Ureter (tissue), 1 donor: ENCODE results near the gene VWC2L. TPM values are rescaled to one million over a fixed set of nuclear protein-coding genes. Genes with fewer than 3 reads are reported as not detected.

Source experiments
- DNase-seq: peaks from one replicate; pipeline ENCODE4 v3.0.0-alpha.2; 2020; ENCODE audit warnings: low spot score
- total RNA-seq: library from RNA; stranded (reverse); gene quantifications from one replicate; pipeline ENCODE4 v1.2.4, GENCODE V29; 2023
- donor health status: DM: yes; HTN: yes; CAD: no.

The VWC2L gene
- total RNA-seq, 1 donor from 2014 or later = not detected

DNA sequence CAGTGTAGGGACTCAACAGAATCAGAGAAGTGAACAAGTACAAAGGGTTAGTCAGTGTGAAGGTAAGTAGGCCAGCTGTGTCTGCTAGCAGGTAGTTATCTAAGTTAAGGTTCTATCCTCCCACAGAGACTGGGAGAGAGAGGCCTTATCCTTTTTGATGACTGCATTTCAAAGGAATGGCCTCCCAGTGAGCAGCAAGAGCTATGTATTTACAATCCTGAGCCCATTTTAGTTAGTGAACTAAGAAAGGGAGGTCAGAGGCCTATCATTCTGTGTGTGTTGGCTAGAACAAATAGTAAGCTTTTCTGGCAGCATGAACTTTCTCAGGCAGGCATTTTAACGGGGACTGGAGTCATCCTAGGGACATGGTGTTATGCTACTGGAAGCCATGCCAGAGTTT lies 182.9 kb downstream of the VWC2L start:
- no peak for DNase-seq

DNA sequence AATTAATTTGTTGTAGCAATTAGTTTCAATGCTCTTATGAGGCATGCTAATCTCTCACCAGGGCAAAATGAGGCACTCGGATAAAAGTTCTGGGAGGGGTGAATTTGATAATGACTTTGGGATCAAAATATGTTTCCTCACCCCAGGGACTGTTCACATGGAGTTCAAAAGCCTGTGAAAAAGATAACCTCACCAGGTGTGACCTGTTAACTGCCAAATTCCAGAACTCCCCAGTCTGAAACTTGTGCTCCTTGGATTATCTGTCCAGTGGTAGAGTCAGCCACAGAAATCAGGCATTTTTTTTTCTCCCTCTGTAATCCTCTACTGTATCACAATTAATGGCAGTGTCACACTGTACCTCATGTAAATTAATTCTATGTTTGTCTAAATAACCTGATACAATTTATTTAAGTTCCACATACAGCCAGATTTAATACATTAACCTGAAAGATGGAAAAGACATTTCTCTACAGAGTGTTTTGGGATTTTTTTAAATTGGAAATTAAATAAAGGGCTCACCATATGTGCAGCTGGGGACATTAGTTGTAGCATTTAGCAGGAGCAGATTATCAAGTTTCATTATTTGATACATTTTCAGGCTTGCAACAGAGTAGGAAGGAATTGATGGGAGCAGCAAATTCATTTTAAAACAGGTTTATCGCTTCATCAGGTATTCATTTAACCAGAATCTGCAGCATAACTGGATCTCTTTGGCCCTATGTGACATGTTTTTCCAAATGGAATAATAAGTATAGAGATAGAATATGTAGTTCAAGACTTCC lies 191.2 kb downstream of the VWC2L start:
- DNase-seq = no peak

DNA sequence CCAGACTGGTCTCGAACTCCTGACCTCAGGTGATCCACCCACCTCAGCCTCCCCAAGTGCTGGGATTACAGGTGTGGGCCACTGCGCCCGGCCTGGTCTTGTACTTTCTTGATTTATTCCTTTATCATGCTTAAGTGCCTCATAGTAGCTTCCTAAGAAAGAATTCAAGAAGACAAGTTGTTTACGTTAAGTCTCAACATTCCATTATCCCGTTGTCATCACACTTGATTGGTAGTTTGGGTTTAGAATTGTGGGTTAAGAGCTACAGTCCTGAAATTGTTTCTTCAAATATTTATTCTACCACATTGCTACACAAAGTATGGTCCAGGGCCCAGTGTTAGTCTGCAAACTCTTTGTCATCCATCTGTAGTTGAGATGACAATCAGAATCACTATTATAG lies 194.0 kb downstream of the VWC2L start:
- DNase-seq = no peak

DNA sequence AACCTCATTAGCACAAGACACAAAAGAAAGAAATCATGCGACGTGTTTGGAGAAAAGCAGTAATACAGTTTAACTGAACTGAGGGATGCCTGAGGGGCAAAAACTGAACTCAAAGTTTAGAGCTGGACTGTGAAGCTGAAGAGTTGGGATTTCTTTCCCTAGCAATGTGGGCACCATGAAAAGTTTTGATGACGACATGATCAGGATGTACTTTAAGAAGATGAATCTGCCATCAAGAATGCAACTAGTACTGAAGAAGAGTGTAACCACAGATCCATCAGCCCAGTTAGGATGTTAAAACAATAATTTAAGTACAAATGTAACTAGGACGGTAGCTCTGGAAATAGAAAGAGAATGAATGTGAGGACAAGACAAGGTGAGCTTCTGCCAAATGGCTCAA lies 196.2 kb downstream of the VWC2L start:
- no peak for DNase-seq

DNA sequence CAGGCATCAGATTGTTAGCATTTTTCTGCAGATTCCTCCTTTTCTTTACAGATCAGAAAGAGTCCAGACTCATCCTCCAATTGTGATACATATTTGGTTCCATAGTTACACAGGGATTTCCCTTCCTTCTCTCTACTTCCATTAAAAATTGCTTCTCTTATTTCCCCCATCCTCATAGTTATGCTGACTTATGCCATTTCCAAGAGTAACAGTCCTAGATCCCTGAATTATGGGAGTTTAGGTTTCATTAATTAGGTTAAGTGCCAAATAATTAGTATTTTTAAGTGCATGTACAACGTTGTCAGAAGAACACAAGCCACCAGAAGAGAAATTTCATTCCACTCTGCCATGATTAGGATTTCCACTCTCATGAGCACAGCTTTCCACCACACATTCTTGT lies 200.2 kb downstream of the VWC2L start:
- DNase-seq = no peak

DNA sequence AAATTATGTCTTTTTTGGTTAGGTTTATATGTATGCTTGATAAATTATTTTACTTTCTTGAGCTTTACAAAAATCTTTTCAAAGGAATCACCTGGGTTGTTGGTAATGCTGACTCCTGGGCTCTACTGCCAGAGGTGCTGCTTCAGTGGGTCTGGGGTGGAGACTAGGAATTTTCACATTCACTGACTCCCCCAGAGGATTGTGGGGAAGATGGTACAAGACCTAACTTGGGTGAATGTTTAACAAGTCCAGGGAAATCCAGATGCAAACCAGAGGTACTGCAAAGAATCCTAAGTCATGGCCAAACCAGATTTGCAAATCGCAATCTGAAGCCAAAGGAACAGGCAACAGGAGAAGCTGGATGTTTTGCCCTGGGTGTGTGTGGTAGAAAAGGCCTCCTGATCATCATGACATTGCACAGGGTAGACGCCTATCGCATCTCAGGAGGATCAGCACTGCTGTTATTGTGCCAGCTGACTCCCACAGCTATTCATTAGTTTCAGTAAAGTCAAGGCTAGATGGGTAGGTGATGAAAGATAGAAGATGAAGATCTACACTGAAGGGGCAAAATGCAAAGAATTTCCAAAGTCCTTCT lies 213.4 kb downstream of the VWC2L start:
- DNase-seq = no peak

DNA sequence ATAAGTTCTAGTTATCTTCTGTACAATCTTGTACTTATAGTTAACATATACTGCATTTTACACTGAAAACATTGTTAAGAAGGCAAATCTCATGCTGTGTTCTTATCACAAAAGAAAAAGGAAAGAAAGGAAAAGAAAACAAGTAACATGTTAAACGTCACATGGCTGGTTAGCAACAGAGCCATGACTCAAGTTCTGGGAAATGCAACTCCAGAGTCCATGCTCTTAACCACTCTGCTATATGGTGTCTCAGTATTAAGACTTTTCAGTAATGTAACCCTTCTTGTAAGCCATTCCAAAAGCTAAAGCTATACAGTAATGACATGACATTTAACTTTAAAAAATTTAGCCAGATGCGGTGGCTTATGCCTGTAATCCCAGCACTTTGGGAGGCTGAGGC lies 217.2 kb downstream of the VWC2L start:
- no peak for DNase-seq
